ENCODE data around the gene KCTD5. TPM values are rescaled to one million over a fixed set of nuclear protein-coding genes. Genes with fewer than 3 reads are reported as not detected.

Gene KCTD5
- total and polyA plus RNA-seq, 9 of the 15 experiments (the other 6 are each of a cell fraction or from before 2014, with no cell fraction given) = 0.73 to 58.3 (median 32.3) TPM

DNA sequence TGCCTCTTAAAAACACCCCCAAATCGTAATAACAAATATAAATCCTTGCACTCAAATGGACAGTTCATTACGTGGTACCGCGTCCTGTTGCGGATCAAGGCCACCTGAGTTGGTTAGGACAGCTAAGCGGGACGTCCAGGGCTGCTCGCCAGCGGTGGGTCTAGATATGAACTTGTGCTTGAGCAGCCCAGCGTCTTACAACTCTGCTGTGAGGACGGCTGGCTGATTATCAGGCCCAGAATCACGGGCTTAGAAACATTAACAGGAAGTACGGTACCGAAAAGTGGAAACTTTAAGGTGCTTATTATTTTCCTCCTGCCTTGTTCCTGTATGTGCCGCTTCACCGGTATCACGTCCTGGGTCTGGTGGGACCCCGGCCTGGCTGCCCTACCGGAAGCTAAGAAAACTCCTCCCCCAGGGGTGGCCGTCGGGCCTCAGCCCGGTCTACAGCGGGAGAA is 69.3 kb downstream of the KCTD5 start:
- H3K27me3 ChIP-seq (ENCODE audit: control insufficient read depth in 2 of 2, insufficient read depth in 2 of 2, low read length in 2 of 2) = no peaks in the 10 kb centered on the region
- in situ Hi-C loops (cut with MboI) = no loop called here
- POLR2A ChIA-PET = interaction anchor here (0.6 to 5.6 kb wide), 8 partner anchors 11 to 841 kb away, joined by 3 to 96 read pairs (median 4); partner anchors contain the start of genes KCTD5 and TRAF7
- H3K9ac ChIP-seq (ENCODE audit: insufficient read depth in 1 of 2, low read depth in 2 of 2, low read length in 2 of 2) = peak overlapping the region; percentile 96 to 100
- WGBS (ENCODE audit: insufficient coverage, low coverage, missing lambda C conversion rate) = under 1% methylated on average over 23 of the region's 23 CpGs
- H3K4me1 ChIP-seq (replicated peaks in 1 of 2; ENCODE audit: control insufficient read depth in 2 of 2, insufficient read depth in 2 of 2, low read length in 2 of 2) = peaks cover 21 to 25% of the 10 kb centered on the region in 2 experiments
- TSS peak; percentile 80 for BruUV-seq (replicated peaks)
- H3K9me3 ChIP-seq (replicated peaks; ENCODE audit: control insufficient read depth, insufficient read depth, low read depth, low read length) = no peaks in the 10 kb centered on the region
- no peaks in the 10 kb centered on the region for H3K9me1 ChIP-seq (ENCODE audit: control insufficient read depth, insufficient read depth, low read length)
- DNase-seq (ENCODE audit: extremely low read depth in 1 of 4, low spot score in 3 of 4) = peak in 2 of 4 experiments; percentile 88 to 91
- H2AFZ ChIP-seq (ENCODE audit: low read depth, low read length) = peak overlapping the region; percentile 100
- H3K36me3 ChIP-seq (ENCODE audit: control insufficient read depth, insufficient read depth, low read length) = peaks cover 43% of the 10 kb centered on the region
- peak; percentile 77 for ATAC-seq
- peaks cover 28% of the 10 kb centered on the region; the same call in 1 of the 2 replicates for H4K20me1 ChIP-seq (replicated peaks; ENCODE audit: control insufficient read depth, insufficient read depth, low read length)
- peak; percentile 86 for FAIRE-seq
- intact Hi-C loops (cut with micrococcal nuclease) = no loop called here
- H3K4me3 ChIP-seq = peak overlapping the region; percentile 79
- H3K4me2 ChIP-seq (ENCODE audit: insufficient read depth, low read length) = peak overlapping the region; percentile 93
- peak overlapping the region; percentile 100 for H3K27ac ChIP-seq (ENCODE audit: extremely low read depth, low read depth, low read length)
- CTCF ChIA-PET (ENCODE audit: low intra/inter-chr PET ratio) = no interaction called here
- H3K79me2 ChIP-seq (ENCODE audit: control insufficient read depth, insufficient read depth, low read length) = peaks cover 56% of the 10 kb centered on the region
- TF ChIP-seq, protein P1, sequence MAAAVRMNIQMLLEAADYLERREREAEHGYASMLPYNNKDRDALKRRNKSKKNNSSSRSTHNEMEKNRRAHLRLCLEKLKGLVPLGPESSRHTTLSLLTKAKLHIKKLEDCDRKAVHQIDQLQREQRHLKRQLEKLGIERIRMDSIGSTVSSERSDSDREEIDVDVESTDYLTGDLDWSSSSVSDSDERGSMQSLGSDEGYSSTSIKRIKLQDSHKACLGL (CRISPR knock-in tag; IDR thresholded peaks at IDR 0.05; ENCODE audit: borderline replicate concordance, poor library complexity, severe bottlenecking) = no peak
- TF ChIP-seq LCOR (CRISPR knock-in tag; IDR thresholded peaks at IDR 0.05) (peak; percentile 73), CREM (IDR thresholded peaks at IDR 0.05; ENCODE audit: low read depth) (0 out of 2 replicates have a peak, but pooled peaks have one; percentile 4), ZNF175 (CRISPR knock-in tag; IDR thresholded peaks at IDR 0.05; ENCODE audit: low read depth) (peak; percentile 91; the same call in 1 of the 2 replicates), GTF2F1 (IDR thresholded peaks at IDR 0.05; ENCODE audit: low read depth, low read length) (0 out of 2 replicates have a peak, but pooled peaks have one; percentile 17), ETV1 (tag; conservative IDR thresholded peaks at IDR 0.05; ENCODE audit: low read depth) (peak; percentile 63), ZBTB49 (CRISPR knock-in tag; IDR thresholded peaks at IDR 0.05; ENCODE audit: borderline replicate concordance) (0 out of 2 replicates have a peak, but pooled peaks have one; percentile 29), ARID1B (IDR thresholded peaks at IDR 0.05) (no peak; the same call in 1 of the 2 replicates), NUFIP1 (IDR thresholded peaks at IDR 0.05; ENCODE audit: partially characterized antibody) (peak; percentile 47)
- TF ChIP-seq, protein P2, sequence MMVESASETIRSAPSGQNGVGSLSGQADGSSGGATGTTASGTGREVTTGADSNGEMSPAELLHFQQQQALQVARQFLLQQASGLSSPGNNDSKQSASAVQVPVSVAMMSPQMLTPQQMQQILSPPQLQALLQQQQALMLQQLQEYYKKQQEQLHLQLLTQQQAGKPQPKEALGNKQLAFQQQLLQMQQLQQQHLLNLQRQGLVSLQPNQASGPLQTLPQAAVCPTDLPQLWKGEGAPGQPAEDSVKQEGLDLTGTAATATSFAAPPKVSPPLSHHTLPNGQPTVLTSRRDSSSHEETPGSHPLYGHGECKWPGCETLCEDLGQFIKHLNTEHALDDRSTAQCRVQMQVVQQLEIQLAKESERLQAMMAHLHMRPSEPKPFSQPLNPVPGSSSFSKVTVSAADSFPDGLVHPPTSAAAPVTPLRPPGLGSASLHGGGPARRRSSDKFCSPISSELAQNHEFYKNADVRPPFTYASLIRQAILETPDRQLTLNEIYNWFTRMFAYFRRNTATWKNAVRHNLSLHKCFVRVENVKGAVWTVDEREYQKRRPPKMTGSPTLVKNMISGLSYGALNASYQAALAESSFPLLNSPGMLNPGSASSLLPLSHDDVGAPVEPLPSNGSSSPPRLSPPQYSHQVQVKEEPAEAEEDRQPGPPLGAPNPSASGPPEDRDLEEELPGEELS (CRISPR knock-in tag; IDR thresholded peaks at IDR 0.05; ENCODE audit: borderline replicate concordance) = peak; percentile 35; the same call in 1 of the 2 replicates
- TF ChIP-seq, protein P3, sequence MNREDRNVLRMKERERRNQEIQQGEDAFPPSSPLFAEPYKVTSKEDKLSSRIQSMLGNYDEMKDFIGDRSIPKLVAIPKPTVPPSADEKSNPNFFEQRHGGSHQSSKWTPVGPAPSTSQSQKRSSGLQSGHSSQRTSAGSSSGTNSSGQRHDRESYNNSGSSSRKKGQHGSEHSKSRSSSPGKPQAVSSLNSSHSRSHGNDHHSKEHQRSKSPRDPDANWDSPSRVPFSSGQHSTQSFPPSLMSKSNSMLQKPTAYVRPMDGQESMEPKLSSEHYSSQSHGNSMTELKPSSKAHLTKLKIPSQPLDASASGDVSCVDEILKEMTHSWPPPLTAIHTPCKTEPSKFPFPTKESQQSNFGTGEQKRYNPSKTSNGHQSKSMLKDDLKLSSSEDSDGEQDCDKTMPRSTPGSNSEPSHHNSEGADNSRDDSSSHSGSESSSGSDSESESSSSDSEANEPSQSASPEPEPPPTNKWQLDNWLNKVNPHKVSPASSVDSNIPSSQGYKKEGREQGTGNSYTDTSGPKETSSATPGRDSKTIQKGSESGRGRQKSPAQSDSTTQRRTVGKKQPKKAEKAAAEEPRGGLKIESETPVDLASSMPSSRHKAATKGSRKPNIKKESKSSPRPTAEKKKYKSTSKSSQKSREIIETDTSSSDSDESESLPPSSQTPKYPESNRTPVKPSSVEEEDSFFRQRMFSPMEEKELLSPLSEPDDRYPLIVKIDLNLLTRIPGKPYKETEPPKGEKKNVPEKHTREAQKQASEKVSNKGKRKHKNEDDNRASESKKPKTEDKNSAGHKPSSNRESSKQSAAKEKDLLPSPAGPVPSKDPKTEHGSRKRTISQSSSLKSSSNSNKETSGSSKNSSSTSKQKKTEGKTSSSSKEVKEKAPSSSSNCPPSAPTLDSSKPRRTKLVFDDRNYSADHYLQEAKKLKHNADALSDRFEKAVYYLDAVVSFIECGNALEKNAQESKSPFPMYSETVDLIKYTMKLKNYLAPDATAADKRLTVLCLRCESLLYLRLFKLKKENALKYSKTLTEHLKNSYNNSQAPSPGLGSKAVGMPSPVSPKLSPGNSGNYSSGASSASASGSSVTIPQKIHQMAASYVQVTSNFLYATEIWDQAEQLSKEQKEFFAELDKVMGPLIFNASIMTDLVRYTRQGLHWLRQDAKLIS (CRISPR knock-in tag; IDR thresholded peaks at IDR 0.05) = 0 out of 2 replicates have a peak, but pooled peaks have one; percentile 54
